ENCODE results near the gene SMIM38.

- TF ChIP-seq CTCF (IDR thresholded peaks at IDR 0.05) (no peak), POLR2A (IDR thresholded peaks at IDR 0.05) (no peak)
Observed at GRCh38 chr11:69127884-69128283, 27.9 kb upstream of the SMIM38 start.
